ENCODE results near the gene CCDC122. TPM values are rescaled to one million over a fixed set of nuclear protein-coding genes. Genes with fewer than 3 reads are reported as not detected.

Gene CCDC122
- 1.2 and 4.2 TPM in 2 replicates for total RNA-seq

GRCh38 chr13:43878892-43879754 lies at the start of gene CCDC122:
CCDC122 (minus strand) TSS chr13:43879740; CDS start chr13:43869376, 10,364 bp downstream.

DNA sequence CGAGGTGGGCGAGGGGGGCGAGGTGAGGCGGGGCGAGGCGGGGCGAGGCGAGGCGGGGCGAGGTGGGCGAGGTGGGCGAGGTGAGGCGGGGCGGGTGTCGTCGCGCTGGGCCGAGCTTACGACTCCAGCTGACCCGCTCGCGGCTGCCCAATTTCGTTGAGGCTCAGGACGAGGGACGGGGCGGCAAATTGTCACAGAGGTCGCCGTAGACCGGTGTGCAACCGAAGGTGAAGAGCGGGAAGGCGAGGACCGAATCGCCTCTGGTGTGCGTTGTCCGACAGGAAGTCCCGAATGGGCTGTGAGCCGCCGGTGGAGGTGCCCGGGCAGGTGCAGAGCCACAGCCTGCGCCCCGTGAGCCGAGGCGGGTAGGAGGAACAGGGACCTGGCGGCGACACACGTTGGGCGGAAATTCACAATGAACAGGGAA lies 228 bp upstream of the CCDC122 start, which contains the start of gene LACC1:
LACC1 (plus strand) TSS at position 150 of the 427 bp plus-strand sequence. CDS start 1,082 bp downstream, outside the sequence.

DNA sequence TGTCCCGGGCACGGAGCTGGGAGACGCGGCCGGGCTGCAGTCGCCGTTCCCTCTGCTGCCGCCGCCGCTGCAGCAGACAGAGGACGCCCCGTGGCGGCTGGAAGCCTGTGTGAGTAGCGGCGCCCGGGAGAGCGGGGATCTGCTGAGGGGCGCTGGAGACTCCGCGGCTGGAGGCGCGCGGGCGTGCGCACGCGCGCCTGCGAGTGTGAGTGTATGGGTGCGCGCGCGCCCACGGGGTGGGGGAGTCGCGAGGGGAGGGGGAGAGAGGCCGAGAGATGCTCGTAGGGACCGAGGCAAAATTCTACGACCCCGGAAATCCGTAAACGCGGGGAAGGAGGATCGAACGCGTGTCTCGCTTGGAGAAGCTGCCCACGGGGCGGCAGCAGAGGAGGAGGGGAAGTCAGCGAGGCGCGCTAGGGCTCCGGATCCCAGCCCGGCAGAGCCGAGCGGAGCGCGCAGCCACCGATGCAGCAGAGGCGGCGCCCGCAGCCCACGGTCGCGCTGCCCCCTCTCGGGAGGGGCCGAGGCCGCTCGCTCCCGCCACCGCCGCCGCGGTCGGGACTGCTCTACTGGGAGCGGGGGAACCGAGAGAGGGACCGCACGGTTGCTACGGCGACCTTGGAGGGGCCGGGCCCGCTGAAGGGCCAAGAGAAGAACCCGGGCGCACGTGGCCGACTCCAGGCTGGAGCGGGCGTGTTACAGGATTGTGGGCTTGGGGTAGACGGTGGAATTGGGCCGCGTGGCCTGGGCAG lies 92.6 kb downstream of the CCDC122 start, which contains the start of gene ENOX1:
ENOX1 (minus strand) TSS at position 207 of the 752 bp plus-strand sequence.

Other genes starting within 250 kb of the CCDC122 start
- gene ENOX1, start 92.8 kb downstream of the CCDC122 start, total RNA-seq: 0.84 and 1.3 TPM in 2 replicates
- gene LACC1, start 164 bp upstream of the CCDC122 start, total RNA-seq: 1.6 and 4.2 TPM in 2 replicates

All from bronchus fibroblast of lung (primary cell).